A549 (cell line): ENCODE results near the gene DCUN1D2. TPM values are rescaled to one million over a fixed set of nuclear protein-coding genes. Genes with fewer than 3 reads are reported as not detected.

Experiments
- ATAC-seq, 2 experiments: fragments of 200-7000 bp in 1 of 2; fragments of >200 bp in 1 of 2; cut with Nextera tagmentation in 1 of 2; cut with Tn5 transposase in 1 of 2; 3 replicates each; pipeline versions ENCODE4 v1.8.0 to v1.9.1; 2018 to 2020; ENCODE audit warnings: mild to moderate bottlenecking in 1 of 2, moderate library complexity in 1 of 2
- CTCF ChIA-PET: fragments of 300-600 bp; sonication (Branson Sonifier 250); formaldehyde crosslinking; extraction: SDS; loops from one replicate; lab custom pipeline; 2021; ENCODE audit warnings: antibody characterized with exemption, inconsistent platforms; lab: Yijun Ruan, JAX
- POLR2A ChIA-PET: fragments of 350-600 bp; formaldehyde crosslinking; extraction: SDS; loops from one replicate; lab custom pipeline; 2021; ENCODE audit warnings: antibody characterized with exemption, inconsistent platforms; lab: Yijun Ruan, JAX
- DNase-seq, 2 experiments: peaks; one replicate each; pipeline versions ENCODE4 v3.0.0 to v3.0.0-alpha.2; 2011 to 2016; ENCODE audit warnings: low read depth in 1 of 2, low spot score in 1 of 2
- FAIRE-seq: peaks from 2 replicates; lab custom pipeline; 2011; peaks lifted over from hg19 to GRCh38; lab: Jason Lieb, UNC
- H3K27ac ChIP-seq, 2 experiments: fragments of >200 bp; sonication (Bioruptor Twin); formaldehyde crosslinking; 3 replicates each; pipeline ENCODE4 v1.5.1; 2016 to 2017
- H3K4me1 ChIP-seq: fragments of >200 bp; sonication (Bioruptor Twin); formaldehyde crosslinking; 3 replicates; pipeline ENCODE4 v1.6.1; 2016
- H3K4me2 ChIP-seq: fragments of >200 bp; sonication (Bioruptor Twin); formaldehyde crosslinking; 3 replicates; pipeline ENCODE4 v1.6.1; 2016
- H3K4me3 ChIP-seq: fragments of >200 bp; sonication (Bioruptor Twin); formaldehyde crosslinking; 3 replicates; pipeline ENCODE4 v1.5.1; 2016
- H3K9me3 ChIP-seq: fragments of >200 bp; sonication (Bioruptor Twin); formaldehyde crosslinking; 3 replicates; pipeline ENCODE4 v1.6.1; 2016
- BCL3 ChIP-seq: fragments of >200 bp; sonication (Bioruptor Twin); formaldehyde crosslinking; IDR thresholded peaks from 3 replicates; pipeline ENCODE4 v1.6.1; 2016
- BHLHE40 ChIP-seq: IDR thresholded peaks from 2 replicates; pipeline ENCODE4 v1.6.1; 2012; ENCODE audit warnings: low read depth, low read length, inconsistent platforms
- CBX8 ChIP-seq: fragments of 200-600 bp; sonication (generic); IDR thresholded peaks from 2 replicates; pipeline ENCODE4 v1.6.1; 2016
- CHD2 ChIP-seq: fragments of 150-350 bp; IDR thresholded peaks from 2 replicates; pipeline ENCODE4 v1.6.1; 2014; ENCODE audit warnings: low read length; ENCODE audit not compliant: partially characterized antibody
- EHMT2 ChIP-seq: fragments of 200-600 bp; sonication (generic); IDR thresholded peaks from 2 replicates; pipeline ENCODE4 v1.6.1; 2016; ENCODE audit warnings: antibody characterized with exemption, low read depth, mild to moderate bottlenecking, moderate library complexity
- ESRRA ChIP-seq: fragments of 150-350 bp; IDR thresholded peaks from 2 replicates; pipeline ENCODE4 v1.6.1; 2014; ENCODE audit warnings: mild to moderate bottlenecking, low read length, borderline replicate concordance
- FOXS1 ChIP-seq: fragments of 250-450 bp; sonication (Bioruptor Pico); IDR thresholded peaks from 2 replicates; pipeline ENCODE4 v1.5.0; 2020; ENCODE audit warnings: mild to moderate bottlenecking, moderate library complexity
- GATA3 ChIP-seq: IDR thresholded peaks from 2 replicates; pipeline ENCODE4 v1.6.1; 2012; ENCODE audit warnings: borderline replicate concordance
- HDAC2 ChIP-seq: fragments of 200-600 bp; sonication (generic); IDR thresholded peaks from 2 replicates; pipeline ENCODE4 v1.6.1; 2016
- HEYL ChIP-seq: fragments of 250-450 bp; sonication (Bioruptor Pico); IDR thresholded peaks from 2 replicates; pipeline ENCODE4 v1.8.0; 2021; ENCODE audit warnings: mild to moderate bottlenecking, moderate library complexity
- HOXA7 ChIP-seq: fragments of 250-450 bp; sonication (Bioruptor Pico); IDR thresholded peaks from 2 replicates; pipeline ENCODE4 v1.5.0; 2020; ENCODE audit warnings: mild to moderate bottlenecking, moderate library complexity
- HOXB5 ChIP-seq: fragments of 250-450 bp; sonication (Bioruptor Pico); IDR thresholded peaks from 2 replicates; pipeline ENCODE4 v1.5.0; 2020; ENCODE audit warnings: mild to moderate bottlenecking, moderate library complexity
- JUN ChIP-seq, 2 experiments: fragments of >200 bp; sonication (Bioruptor Twin); formaldehyde crosslinking; IDR thresholded peaks; 2 replicates in 1 of 2; 3 replicates in 1 of 2; pipeline ENCODE4 v1.6.1; 2016 to 2017
- KDM1A ChIP-seq: fragments of 200-600 bp; sonication (generic); IDR thresholded peaks from 2 replicates; pipeline ENCODE4 v1.6.1; 2016; ENCODE audit warnings: low read depth, mild to moderate bottlenecking
- KDM5A ChIP-seq: fragments of 200-600 bp; sonication (generic); IDR thresholded peaks from 2 replicates; pipeline ENCODE4 v1.6.1; 2016; ENCODE audit warnings: antibody characterized with exemption, mild to moderate bottlenecking
- MAZ ChIP-seq: fragments of 150-350 bp; IDR thresholded peaks from 2 replicates; pipeline ENCODE4 v1.6.1; 2014; ENCODE audit warnings: antibody characterized with exemption, low read depth, low read length, borderline replicate concordance
- PBX3 ChIP-seq: IDR thresholded peaks from 2 replicates; pipeline ENCODE4 v1.6.1; 2012
- POLR2A ChIP-seq: IDR thresholded peaks from 2 replicates; pipeline ENCODE4 v1.6.1; 2012; ENCODE audit warnings: mild to moderate bottlenecking, low read length
- RARB ChIP-seq: fragments of 250-450 bp; sonication (Bioruptor Pico); IDR thresholded peaks from 2 replicates; pipeline ENCODE4 v1.8.0; 2021; ENCODE audit warnings: mild to moderate bottlenecking, moderate library complexity
- REST ChIP-seq: fragments of 200-600 bp; sonication (generic); IDR thresholded peaks from 2 replicates; pipeline ENCODE4 v1.6.1; 2016; ENCODE audit warnings: antibody characterized with exemption, mild to moderate bottlenecking, moderate library complexity
- RNF2 ChIP-seq: fragments of 200-600 bp; sonication (generic); IDR thresholded peaks from 2 replicates; pipeline ENCODE4 v1.6.1; 2016; ENCODE audit warnings: low read depth, mild to moderate bottlenecking, antibody characterized with exemption, moderate library complexity, borderline replicate concordance
- SMC3 ChIP-seq: fragments of >200 bp; sonication (Bioruptor Twin); formaldehyde crosslinking; IDR thresholded peaks from 3 replicates; pipeline ENCODE4 v1.6.1; 2018; ENCODE audit warnings: inconsistent platforms
- TFCP2L1 ChIP-seq: fragments of 250-450 bp; sonication (Bioruptor Pico); IDR thresholded peaks from 2 replicates; pipeline ENCODE4 v1.5.0; 2021; ENCODE audit warnings: mild to moderate bottlenecking
- TP53 ChIP-seq: fragments of 250-450 bp; sonication (Bioruptor Pico); IDR thresholded peaks from 2 replicates; pipeline ENCODE4 v1.5.0; 2021; ENCODE audit warnings: mild to moderate bottlenecking, moderate library complexity
- ZFP36 ChIP-seq: fragments of 450-650 bp; IDR thresholded peaks from 2 replicates; pipeline ENCODE4 v1.6.1; 2014; ENCODE audit warnings: borderline replicate concordance; ENCODE audit not compliant: partially characterized antibody
- WGBS: methylation state at CpG from one replicate; pipeline ENCODE4 v1.1.6; 2017; ENCODE audit errors: missing lambda C conversion rate; 5-methylcytosine and 5-hydroxymethylcytosine counted together
- polyA plus RNA-seq, 4 experiments: library from polyadenylated mRNA; depleted of rRNA in 3 of 4; stranded (reverse); fragments of >200 nt; fragmentation: RNase III in 1 of 4; extraction: RNeasy Plus Mini Kit Qiagen cat#74134 plus additional on column Dnase treatment in 1 of 4; gene quantifications; 2 replicates in 3 of 4; 3 replicates in 1 of 4; pipeline ENCODE4 v1.2.3, GENCODE V29; 2011 to 2017
- TF ChIP-seq, protein P1 (sequence below): IDR thresholded peaks from 2 replicates; pipeline ENCODE4 v1.6.1; 2012; ENCODE audit warnings: low read depth, borderline replicate concordance
- TF ChIP-seq, protein P2 (sequence below): fragments of 250-450 bp; sonication (Bioruptor Pico); IDR thresholded peaks from 2 replicates; pipeline ENCODE4 v1.5.0; 2021; ENCODE audit warnings: mild to moderate bottlenecking, moderate library complexity, borderline replicate concordance

Gene DCUN1D2
- polyA plus RNA-seq, 2 of the 4 experiments (the other 2 are of a cell fraction): 8.4 to 8.6 TPM

- no peak overlapping the region for H3K4me3 ChIP-seq
- ChIA-PET POLR2A (interaction anchor here (0.9 kb wide), 1 partner anchor 18 kb away, joined by 3 read pairs; no protein-coding TSS in a partner anchor), CTCF (interaction anchor here (1.3 kb wide), 1 partner anchor 14 kb away, joined by 3 read pairs; no protein-coding TSS in a partner anchor)
- no peaks in the 10 kb centered on the region for H3K4me1 ChIP-seq
- H3K9me3 ChIP-seq: no peaks in the 10 kb centered on the region
- DNase-seq (no peak), FAIRE-seq (no peak), ATAC-seq (no peak)
- no peak overlapping the region for H3K27ac ChIP-seq
- no peak overlapping the region for H3K4me2 ChIP-seq
- 88% methylated on average over 12 of the region's 22 CpGs for WGBS
- no peak for TF ChIP-seq TP53 (CRISPR knock-in tag)
- no peak for TF ChIP-seq ZFP36
- no peak for TF ChIP-seq HOXB5 (CRISPR knock-in tag)
- TF ChIP-seq KDM1A: no peak
- no peak for TF ChIP-seq RNF2
- no peak for TF ChIP-seq PBX3
- TF ChIP-seq, protein P1, sequence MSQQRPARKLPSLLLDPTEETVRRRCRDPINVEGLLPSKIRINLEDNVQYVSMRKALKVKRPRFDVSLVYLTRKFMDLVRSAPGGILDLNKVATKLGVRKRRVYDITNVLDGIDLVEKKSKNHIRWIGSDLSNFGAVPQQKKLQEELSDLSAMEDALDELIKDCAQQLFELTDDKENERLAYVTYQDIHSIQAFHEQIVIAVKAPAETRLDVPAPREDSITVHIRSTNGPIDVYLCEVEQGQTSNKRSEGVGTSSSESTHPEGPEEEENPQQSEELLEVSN: no peak
- TF ChIP-seq HOXA7 (CRISPR knock-in tag): no peak
- no peak for TF ChIP-seq EHMT2
- TF ChIP-seq GATA3: no peak
- TF ChIP-seq JUN (IDR thresholded peaks at IDR 0.05): no peak
- no peak for TF ChIP-seq BHLHE40
- no peak for TF ChIP-seq RARB (CRISPR knock-in tag)
Observed at GRCh38 chr13:113431171-113431570, 59.3 kb downstream of the DCUN1D2 start.

GRCh38 chr13:113430378-113431110, 60.0 kb downstream of the DCUN1D2 start:
- 86% methylated on average over 15 of the region's 23 CpGs for WGBS
- ATAC-seq (no peak), DNase-seq (no peak), FAIRE-seq (no peak)
- Histone ChIP-seq H3K4me3 (no peak overlapping the region), H3K9me3 (no peaks in the 10 kb centered on the region), H3K4me2 (no peak overlapping the region), H3K4me1 (no peaks in the 10 kb centered on the region), H3K27ac (no peak overlapping the region)
- CTCF ChIA-PET: interaction anchor here (1.3 kb wide), 1 partner anchor 15 kb away, joined by 3 read pairs; no protein-coding TSS in a partner anchor
- POLR2A ChIA-PET: no interaction called here
- TF ChIP-seq TFCP2L1 (no peak), REST (no peak), RNF2 (no peak), ESRRA (no peak), CHD2 (no peak), CBX8 (no peak), PBX3 (no peak), BCL3 (no peak), KDM5A (no peak), HDAC2 (no peak), FOXS1 (CRISPR knock-in tag) (no peak), HEYL (CRISPR knock-in tag) (no peak), SMC3 (no peak), POLR2A (no peak), MAZ (no peak)
- TF ChIP-seq, protein P2, sequence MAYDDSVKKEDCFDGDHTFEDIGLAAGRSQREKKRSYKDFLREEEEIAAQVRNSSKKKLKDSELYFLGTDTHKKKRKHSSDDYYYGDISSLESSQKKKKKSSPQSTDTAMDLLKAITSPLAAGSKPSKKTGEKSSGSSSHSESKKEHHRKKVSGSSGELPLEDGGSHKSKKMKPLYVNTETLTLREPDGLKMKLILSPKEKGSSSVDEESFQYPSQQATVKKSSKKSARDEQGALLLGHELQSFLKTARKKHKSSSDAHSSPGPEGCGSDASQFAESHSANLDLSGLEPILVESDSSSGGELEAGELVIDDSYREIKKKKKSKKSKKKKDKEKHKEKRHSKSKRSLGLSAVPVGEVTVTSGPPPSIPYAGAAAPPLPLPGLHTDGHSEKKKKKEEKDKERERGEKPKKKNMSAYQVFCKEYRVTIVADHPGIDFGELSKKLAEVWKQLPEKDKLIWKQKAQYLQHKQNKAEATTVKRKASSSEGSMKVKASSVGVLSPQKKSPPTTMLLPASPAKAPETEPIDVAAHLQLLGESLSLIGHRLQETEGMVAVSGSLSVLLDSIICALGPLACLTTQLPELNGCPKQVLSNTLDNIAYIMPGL (CRISPR knock-in tag): no peak
